HG03460 (cell line): ENCODE measurements around the gene EXTL1.

Experiments
- ATAC-seq: cut with Tn5 transposase; IDR thresholded peaks from one replicate; pipeline ENCODE4 v1.9.1; 2021; ENCODE audit not compliant: unreplicated experiment

EXTL1 gene

DNA sequence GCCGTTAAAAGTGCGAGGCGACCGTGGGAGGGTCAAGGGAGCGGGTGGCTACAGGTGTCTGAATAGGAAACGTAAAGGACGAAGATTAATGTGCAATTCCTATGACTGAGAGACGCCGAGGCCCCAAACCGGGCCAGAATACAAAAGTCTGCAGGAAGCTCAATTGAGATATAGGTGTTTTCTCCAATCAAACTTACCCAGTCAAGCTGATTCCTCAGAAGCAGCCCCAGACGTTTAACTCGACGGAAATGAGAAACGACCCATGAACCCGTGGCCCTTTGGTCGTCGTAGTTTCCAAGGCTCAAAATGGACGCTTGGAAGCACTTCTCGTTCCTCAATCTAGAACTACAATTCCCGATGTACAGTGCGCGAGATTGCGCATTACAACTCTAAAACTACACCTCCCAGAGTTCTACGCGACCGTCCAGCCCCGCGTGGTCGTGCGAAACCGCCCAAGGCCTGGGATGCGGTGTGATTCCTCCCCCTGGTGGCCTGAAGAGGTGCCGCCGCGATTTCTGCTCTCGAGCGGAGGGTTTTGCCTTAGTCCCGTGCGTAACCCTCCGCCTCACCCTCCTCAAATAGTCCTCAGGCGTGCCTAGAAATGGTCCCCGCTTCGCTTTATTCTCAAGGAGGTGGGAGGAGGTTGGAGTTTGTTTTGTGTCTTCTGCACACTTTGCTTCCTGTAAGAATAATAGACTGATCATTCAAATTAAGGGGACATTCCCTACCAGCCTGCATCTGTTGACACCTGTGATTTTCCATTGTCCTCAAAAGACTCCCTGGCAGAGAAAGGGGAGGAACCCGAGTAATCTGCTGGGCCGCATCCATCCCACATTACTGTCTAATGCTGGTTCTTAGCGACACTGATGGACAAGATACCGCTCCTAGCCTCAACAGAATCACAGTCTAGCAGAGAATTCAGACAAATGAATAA is 23.5 kb upstream of the EXTL1 start, which contains the start of gene PAFAH2:
PAFAH2 (minus strand) TSS at position 236 of the 934 bp plus-strand sequence. CDS start 7,247 bp downstream, outside the sequence.
- peak; percentile 93 for ATAC-seq

DNA sequence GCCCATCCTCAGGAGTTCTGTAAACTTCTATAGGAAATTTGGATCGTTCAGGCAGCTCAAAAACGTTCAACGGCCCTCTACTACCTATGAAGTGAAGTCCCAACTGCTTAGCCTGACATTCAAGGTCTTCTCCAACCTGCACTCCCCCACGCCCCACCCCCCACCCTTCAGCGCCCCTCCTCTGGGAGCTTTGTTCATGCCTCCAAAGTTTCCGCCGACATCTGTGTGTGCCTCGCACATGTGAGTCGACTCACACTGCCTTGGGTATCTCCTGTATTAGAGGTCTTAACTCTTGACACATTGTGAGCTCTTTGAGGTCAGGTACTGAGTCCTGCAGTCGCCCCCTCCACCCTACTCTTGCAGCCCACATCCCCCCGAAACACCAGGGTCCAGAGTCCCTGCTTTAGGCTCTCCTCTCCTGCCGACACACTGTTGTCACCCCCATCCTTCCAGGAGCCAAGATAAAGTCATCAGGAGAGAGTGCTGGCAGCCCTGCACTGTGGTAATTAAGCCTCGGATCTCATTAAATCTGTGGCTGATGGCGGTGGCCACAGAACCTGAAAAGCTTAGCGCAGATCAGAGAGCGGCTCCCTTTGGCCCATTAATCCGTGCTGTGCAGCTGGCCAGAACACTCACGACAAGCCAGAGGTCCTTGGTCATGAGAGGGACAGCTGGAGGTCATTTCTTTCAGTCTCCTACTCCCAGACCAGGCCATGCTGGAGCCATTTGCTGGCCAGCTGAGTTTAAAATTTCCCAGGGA is 22.4 kb upstream of the EXTL1 start:
- ATAC-seq = no peak

- ATAC-seq = no peak
These were observed 18.3 kb upstream of the EXTL1 start for GRCh38 chr1:26003262-26003661.

DNA sequence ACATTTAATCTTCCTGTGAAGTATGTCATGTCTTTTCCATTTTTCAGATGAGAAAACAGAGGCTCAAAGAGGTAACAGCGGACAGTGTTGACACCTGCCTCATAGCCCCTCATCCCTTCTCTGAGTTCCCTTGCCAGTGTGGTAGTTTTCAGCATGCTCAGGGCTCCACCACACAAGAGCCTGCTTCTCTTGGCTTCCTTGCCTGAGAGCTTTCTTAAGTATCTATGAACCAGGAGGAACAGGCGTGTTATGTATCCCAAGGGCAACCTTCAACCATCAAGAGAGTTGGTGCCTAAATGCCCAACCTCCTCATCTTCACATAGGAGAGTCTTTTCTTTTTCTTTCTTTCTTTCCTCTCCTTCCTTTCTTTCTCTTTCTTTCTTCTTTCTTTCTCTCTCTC is 17.8 kb upstream of the EXTL1 start:
- no peak for ATAC-seq

DNA sequence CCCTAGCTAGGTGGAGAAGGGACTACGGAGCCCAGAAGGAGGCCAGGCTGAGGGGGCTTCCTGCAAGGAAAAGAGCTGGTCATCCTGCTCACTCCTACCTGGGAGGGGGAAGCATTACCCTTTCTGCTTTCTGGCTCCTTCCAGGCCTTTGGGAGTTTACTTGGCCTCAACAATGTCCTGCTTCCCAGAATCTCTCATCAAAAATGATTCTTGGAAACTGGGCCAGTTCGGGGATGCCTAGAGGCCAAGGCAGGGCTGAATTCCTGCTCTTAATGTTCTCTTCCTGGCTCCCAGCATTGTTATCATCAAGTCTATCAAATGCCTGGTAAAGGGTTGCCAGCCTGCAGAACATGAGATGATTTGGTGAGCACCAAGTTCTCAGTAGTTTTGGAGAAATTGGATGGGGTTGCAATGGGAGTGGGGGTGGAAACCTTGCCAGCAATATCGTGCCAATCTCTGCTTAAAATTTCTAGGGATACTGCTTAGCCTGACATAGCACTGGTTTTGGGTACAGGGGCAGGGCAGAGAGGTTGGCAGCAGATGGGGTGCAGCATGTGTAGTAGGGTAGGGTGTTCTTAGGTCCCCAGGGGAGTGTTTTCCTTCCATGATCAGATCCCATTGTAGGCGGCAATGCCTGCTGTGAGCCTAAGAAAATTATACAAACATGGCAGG is 16.0 kb upstream of the EXTL1 start:
- no peak for ATAC-seq

GRCh38 chr1:26006710-26007109 is 14.9 kb upstream of the EXTL1 start:
- ATAC-seq = no peak

GRCh38 chr1:26009796-26010447 is 11.7 kb upstream of the EXTL1 start:
- ATAC-seq = no peak

DNA sequence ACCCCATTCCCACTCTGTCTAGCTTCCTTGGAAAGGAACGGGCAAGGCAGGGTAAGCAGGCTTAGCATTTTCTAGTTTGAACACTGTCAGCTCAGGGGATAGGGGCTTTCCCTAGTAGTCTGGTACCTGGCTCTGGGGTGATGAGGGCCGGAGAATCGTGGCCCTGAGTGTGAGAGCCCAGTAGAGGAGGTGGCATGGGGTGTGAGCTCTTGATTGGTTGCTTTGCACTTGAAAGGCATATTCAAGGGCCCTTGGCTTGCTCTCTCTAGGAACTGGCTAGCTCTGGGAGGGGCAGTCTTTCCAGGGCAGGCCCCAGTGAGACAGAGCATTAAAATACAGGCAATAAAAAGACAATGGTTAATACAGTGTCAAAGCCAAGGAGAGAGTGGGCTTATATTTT is 10.8 kb upstream of the EXTL1 start:
- ATAC-seq = no peak

GRCh38 chr1:26012864-26013263 is 8.7 kb upstream of the EXTL1 start:
- ATAC-seq = no peak

DNA sequence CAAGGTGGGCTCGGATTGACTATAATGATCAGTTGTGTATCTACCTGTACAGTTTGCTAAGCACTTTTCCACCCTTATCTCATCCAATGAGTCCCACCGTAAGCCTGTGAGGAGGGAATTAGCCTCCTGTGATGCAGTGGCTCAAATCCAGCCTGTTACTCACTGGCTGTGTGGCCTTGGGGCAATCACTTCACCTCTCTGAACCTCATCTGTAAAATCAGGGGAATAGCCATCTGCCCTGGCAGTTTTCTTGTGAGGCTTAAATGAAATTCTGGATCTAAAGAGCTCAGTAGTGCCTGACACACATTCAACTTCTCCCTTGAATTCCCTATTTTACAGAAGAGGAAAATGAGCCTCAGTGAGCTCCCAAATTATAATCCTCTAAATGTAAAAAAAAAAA is 7.4 kb upstream of the EXTL1 start:
- no peak for ATAC-seq

- ATAC-seq = no peak
These were observed 6.2 kb upstream of the EXTL1 start for GRCh38 chr1:26015358-26015757.

DNA sequence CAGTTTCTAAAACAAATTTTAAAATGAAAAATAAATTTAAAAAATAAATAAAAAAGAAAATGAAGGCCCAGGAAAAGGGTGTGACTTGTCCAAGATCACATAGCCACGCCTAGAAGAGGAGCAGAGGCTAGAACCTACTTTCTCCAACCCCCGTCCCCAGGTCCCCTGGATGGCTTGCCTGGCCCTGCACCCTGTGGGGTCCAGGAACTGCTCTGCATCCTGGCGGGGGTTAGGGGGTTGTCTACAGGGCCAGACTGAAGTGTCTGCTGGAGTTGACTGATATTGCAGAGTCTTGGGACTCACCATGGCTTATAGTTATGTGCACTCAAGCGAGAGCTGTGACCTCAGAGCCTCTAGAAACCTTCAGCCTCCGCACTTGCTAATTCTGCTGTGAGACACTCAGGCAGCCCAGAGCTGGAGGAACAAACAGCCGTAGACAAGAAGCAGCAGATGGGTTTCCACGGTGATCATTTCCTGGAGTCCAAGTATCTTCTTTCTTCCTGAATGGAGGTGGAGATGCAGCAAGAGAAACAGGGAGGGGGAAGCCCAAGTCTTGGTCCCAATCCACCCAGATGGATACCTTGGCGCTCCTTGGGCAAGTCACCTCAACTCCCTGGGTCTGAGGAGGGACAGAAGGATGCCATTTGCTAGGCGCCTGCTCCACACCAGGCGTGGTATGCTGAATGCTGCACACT is 5.2 kb upstream of the EXTL1 start:
- ATAC-seq = no peak

DNA sequence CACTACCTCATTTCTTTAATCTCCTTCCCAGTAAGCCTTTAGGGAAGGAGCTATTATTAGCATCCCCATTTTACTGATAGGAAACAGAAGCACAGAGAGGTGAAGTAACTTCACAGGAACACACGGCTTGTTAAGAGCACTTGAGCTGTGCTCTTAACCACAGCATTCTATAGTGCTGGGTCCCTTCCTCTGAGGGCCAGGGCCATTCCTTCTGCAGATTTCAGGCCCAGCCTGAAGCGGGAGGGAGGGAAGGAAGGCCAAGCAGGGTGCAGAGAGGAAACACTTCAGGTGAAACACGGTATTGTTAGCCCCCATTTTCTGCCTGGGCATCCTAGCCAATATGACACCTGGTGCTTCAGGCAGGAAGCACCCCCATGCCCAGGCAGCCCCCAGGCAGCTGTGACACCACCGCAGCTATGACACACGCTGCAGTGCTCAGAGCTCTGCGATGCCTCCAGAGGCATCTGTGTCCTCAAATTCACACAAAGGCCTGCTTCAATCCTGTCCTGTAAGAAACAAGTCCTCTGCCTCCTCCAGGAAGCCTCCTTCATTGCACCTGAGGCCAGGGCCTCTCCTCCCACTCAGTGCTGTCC is 4.5 kb upstream of the EXTL1 start:
- ATAC-seq = no peak

DNA sequence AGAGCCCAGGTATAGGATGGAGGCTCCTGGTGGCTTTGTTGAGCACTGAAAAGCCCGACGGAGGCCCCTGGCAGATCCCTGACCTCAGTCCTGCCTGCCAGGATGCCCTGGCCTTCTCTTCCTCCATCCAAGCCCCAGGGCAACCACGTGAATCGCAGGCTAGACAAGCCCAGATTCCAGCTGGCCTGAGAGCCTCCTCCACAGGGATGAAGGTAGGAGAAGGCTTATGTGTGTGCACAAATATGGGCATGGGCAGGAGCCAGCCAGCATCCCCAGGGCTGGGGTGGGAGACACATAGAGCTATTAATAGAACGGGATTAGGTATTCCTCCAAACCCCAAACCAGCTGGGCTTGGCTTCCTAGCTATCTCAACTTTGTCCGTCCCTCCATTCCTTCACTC is 4.0 kb upstream of the EXTL1 start:
- ATAC-seq = no peak

GRCh38 chr1:26019641-26020315 is 1.8 kb upstream of the EXTL1 start:
- ATAC-seq = no peak

DNA sequence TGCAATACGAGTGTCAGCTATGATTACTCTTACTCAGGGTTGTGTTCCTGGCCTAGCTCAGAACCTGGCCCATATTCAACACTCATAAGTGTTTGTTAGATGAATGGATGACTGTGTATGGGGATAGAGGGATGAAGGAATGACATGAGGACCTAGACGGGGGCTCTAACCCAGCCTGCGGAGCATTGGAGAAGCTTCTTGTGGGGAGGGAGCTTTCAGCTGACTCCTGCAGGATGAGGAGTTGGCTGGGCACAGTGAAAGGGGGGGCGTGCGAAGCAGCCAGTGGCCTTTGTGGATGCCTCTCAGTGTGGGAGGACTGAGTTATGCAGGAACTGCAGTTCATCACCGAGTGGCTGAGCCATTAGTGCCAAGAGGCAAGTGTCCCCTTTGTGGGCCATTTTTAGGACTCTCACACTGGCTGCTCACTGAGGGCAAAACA is 1.2 kb upstream of the EXTL1 start:
- ATAC-seq = no peak

- no peak for ATAC-seq
These were observed 481 bp upstream of the EXTL1 start for GRCh38 chr1:26020941-26021646.

- ATAC-seq = no peak
These were observed 817 bp downstream of the EXTL1 start for GRCh38 chr1:26022404-26022779.

GRCh38 chr1:26023009-26023408 is 1.4 kb downstream of the EXTL1 start:
- ATAC-seq = no peak
